GM23338 (cell line): ENCODE results near the gene CBX8.

Source experiments
- CREB1 ChIP-seq: fragments of 250-450 bp; sonication (Bioruptor Pico); IDR thresholded peaks from 2 replicates; pipeline ENCODE4 v1.5.0; 2020; ENCODE audit warnings: low read depth, mild to moderate bottlenecking, moderate library complexity
- EZH2 ChIP-seq: fragments of 200-600 bp; sonication (generic); IDR thresholded peaks from one replicate; pipeline ENCODE4 v1.8.0; 2017; ENCODE audit warnings: antibody characterized with exemption, mild to moderate bottlenecking, low read depth; ENCODE audit not compliant: unreplicated experiment
- EZH2phosphoT487 ChIP-seq: fragments of 200-600 bp; sonication (generic); IDR thresholded peaks from one replicate; pipeline ENCODE4 v1.8.1; 2018; ENCODE audit warnings: antibody characterized with exemption; ENCODE audit not compliant: unreplicated experiment
- JUNB ChIP-seq: IDR thresholded peaks from one replicate; pipeline ENCODE4 v1.6.1; 2016; ENCODE audit warnings: antibody characterized with exemption; ENCODE audit not compliant: unreplicated experiment
- POLR2AphosphoS5 ChIP-seq: IDR thresholded peaks from 2 replicates; pipeline ENCODE4 v1.6.1; 2016; ENCODE audit warnings: antibody characterized with exemption, low read depth
- REST ChIP-seq: IDR thresholded peaks from one replicate; pipeline ENCODE4 v1.6.1; 2018; ENCODE audit warnings: antibody characterized with exemption; ENCODE audit not compliant: unreplicated experiment
- ZNF114 ChIP-seq: fragments of 250-450 bp; sonication (Bioruptor Pico); IDR thresholded peaks from 2 replicates; pipeline ENCODE4 v1.5.0; 2020; ENCODE audit warnings: mild to moderate bottlenecking, moderate library complexity
- ZNF331 ChIP-seq: fragments of 250-450 bp; sonication (Bioruptor Pico); IDR thresholded peaks from 2 replicates; pipeline ENCODE4 v1.5.0; 2020; ENCODE audit warnings: low read depth, mild to moderate bottlenecking, moderate library complexity
- ZNF462 ChIP-seq: fragments of 250-450 bp; sonication (Bioruptor Pico); IDR thresholded peaks from 2 replicates; pipeline ENCODE4 v1.5.0; 2020; ENCODE audit warnings: mild to moderate bottlenecking, moderate library complexity
- TF ChIP-seq, protein P1 (sequence below), 2 experiments: fragments of 200-600 bp in 1 of 2; sonication (generic) in 1 of 2; conservative IDR thresholded peaks; 2 replicates each; pipeline versions ENCODE4 v1.5.1 to v1.6.1; 2016 to 2017; ENCODE audit warnings: antibody characterized with exemption in 2 of 2, low read depth in 2 of 2, mild to moderate bottlenecking in 2 of 2, moderate library complexity in 1 of 2
- TF ChIP-seq, protein P2 (sequence below): IDR thresholded peaks from 2 replicates; pipeline ENCODE4 v1.6.1; 2016; ENCODE audit warnings: antibody characterized with exemption

DNA sequence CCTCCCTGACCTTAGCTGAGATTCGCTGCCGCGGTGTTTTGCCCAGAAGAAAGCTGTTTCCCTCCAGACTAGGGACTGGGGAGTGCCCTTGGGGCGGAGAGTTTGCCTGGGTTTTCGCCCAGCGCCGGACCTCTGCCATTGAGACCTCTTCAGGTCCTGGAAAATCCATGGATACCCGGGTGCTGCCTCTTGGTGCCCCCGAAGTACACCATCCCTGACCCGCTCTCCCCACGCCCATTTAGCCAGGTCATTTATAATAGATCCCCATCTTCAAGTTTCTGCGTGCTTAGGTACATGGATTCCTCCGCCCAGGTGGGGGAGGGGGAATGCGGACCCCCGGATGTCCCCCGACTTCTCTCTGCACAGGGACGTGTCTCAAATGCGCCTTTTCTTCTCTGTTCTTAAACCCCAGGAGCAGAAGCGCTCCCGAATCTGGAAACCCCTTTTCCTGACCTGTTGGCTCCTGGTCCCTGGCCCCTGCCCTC lies 15.0 kb upstream of the CBX8 start:
- TF ChIP-seq, protein P1, sequence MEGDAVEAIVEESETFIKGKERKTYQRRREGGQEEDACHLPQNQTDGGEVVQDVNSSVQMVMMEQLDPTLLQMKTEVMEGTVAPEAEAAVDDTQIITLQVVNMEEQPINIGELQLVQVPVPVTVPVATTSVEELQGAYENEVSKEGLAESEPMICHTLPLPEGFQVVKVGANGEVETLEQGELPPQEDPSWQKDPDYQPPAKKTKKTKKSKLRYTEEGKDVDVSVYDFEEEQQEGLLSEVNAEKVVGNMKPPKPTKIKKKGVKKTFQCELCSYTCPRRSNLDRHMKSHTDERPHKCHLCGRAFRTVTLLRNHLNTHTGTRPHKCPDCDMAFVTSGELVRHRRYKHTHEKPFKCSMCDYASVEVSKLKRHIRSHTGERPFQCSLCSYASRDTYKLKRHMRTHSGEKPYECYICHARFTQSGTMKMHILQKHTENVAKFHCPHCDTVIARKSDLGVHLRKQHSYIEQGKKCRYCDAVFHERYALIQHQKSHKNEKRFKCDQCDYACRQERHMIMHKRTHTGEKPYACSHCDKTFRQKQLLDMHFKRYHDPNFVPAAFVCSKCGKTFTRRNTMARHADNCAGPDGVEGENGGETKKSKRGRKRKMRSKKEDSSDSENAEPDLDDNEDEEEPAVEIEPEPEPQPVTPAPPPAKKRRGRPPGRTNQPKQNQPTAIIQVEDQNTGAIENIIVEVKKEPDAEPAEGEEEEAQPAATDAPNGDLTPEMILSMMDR (conservative IDR thresholded peaks at IDR 0.05; ENCODE audit: low read depth in 2 of 2) = no peak
- TF ChIP-seq REST (no peak), ZNF462 (CRISPR knock-in tag) (no peak), JUNB (no peak), POLR2AphosphoS5 (no peak), EZH2phosphoT487 (no peak), EZH2 (no peak), ZNF331 (no peak), CREB1 (no peak), ZNF114 (CRISPR knock-in tag) (no peak)
- TF ChIP-seq, protein P2, sequence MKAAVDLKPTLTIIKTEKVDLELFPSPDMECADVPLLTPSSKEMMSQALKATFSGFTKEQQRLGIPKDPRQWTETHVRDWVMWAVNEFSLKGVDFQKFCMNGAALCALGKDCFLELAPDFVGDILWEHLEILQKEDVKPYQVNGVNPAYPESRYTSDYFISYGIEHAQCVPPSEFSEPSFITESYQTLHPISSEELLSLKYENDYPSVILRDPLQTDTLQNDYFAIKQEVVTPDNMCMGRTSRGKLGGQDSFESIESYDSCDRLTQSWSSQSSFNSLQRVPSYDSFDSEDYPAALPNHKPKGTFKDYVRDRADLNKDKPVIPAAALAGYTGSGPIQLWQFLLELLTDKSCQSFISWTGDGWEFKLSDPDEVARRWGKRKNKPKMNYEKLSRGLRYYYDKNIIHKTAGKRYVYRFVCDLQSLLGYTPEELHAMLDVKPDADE = no peak
